ENCODE data around the gene ADGRF3. TPM values are rescaled to one million over a fixed set of nuclear protein-coding genes. Genes with fewer than 3 reads are reported as not detected.

The ADGRF3 gene
- total and polyA plus RNA-seq, 2 of the 13 experiments (the other 11 are each of a cell fraction or from before 2014, with no cell fraction given): 0.40 to 1.5 TPM

- TF ChIP-seq NFAT5 (CRISPR knock-in tag; IDR thresholded peaks at IDR 0.05) (peak; percentile 92), ZSCAN25 (CRISPR knock-in tag; IDR thresholded peaks at IDR 0.05) (0 out of 2 replicates have a peak, but pooled peaks have one; percentile 63), ESRRA (CRISPR knock-in tag; IDR thresholded peaks at IDR 0.05; ENCODE audit: low read depth) (peak; percentile 53), ZNF562 (CRISPR knock-in tag; IDR thresholded peaks at IDR 0.05; ENCODE audit: borderline replicate concordance) (no peak), HIVEP1 (CRISPR knock-in tag; IDR thresholded peaks at IDR 0.05) (peak; percentile 81), SP5 (CRISPR knock-in tag; IDR thresholded peaks at IDR 0.05; ENCODE audit: borderline replicate concordance, low read depth) (peak; percentile 95), FLYWCH1 (CRISPR knock-in tag; IDR thresholded peaks at IDR 0.05) (no peak), ZBTB33 (CRISPR knock-in tag; IDR thresholded peaks at IDR 0.05) (peak; percentile 53), ZBTB1 (CRISPR knock-in tag; IDR thresholded peaks at IDR 0.05; ENCODE audit: borderline replicate concordance) (no peak), SOX13 (IDR thresholded peaks at IDR 0.05) (no peak), SOX13 (CRISPR knock-in tag; conservative IDR thresholded peaks at IDR 0.05 in 1 of 2, IDR thresholded peaks at IDR 0.05 in 1 of 2) (peak in 1 of 2 experiments; percentile 41; a peak in 2 of 4 replicates), DPF2 (CRISPR knock-in tag; IDR thresholded peaks at IDR 0.05; ENCODE audit: borderline replicate concordance, low read depth) (no peak), TCF7 (IDR thresholded peaks at IDR 0.05; ENCODE audit: low read depth) (no peak), RFX1 (IDR thresholded peaks at IDR 0.05) (no peak), ZNF580 (CRISPR knock-in tag; IDR thresholded peaks at IDR 0.05; ENCODE audit: borderline replicate concordance, low read depth) (peak; percentile 77; the same call in 1 of the 2 replicates), YY1 (IDR thresholded peaks at IDR 0.05; ENCODE audit: insufficient read depth, insufficient replicate concordance, low read depth, low read length) (peak; percentile 35), ATM (IDR thresholded peaks at IDR 0.05; ENCODE audit: borderline replicate concordance) (no peak), NFYC (CRISPR knock-in tag; IDR thresholded peaks at IDR 0.05) (peak; percentile 99), SATB2 (CRISPR knock-in tag; IDR thresholded peaks at IDR 0.05) (0 out of 2 replicates have a peak, but pooled peaks have one; percentile 22), ZNF569 (CRISPR knock-in tag; IDR thresholded peaks at IDR 0.05; ENCODE audit: borderline replicate concordance) (no peak)
- TF ChIP-seq, protein P1, sequence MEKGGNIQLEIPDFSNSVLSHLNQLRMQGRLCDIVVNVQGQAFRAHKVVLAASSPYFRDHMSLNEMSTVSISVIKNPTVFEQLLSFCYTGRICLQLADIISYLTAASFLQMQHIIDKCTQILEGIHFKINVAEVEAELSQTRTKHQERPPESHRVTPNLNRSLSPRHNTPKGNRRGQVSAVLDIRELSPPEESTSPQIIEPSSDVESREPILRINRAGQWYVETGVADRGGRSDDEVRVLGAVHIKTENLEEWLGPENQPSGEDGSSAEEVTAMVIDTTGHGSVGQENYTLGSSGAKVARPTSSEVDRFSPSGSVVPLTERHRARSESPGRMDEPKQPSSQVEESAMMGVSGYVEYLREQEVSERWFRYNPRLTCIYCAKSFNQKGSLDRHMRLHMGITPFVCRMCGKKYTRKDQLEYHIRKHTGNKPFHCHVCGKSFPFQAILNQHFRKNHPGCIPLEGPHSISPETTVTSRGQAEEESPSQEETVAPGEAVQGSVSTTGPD (CRISPR knock-in tag; IDR thresholded peaks at IDR 0.05): 0 out of 2 replicates have a peak, but pooled peaks have one; percentile 50
Measured at GRCh38 chr2:26345545-26346453, 790 bp downstream of the ADGRF3 start, which contains the start of gene SELENOI (continued).
